Thoracic aorta (tissue), 2 donors: ENCODE results near the gene STMN3. TPM values are rescaled to one million over a fixed set of nuclear protein-coding genes. Genes with fewer than 3 reads are reported as not detected.
"Not testable (repeated sequence)": the region's sequence is repeated elsewhere in the genome, so short reads cannot be mapped to it uniquely, and the experiment has no call there.

ENCODE experiments used
- ATAC-seq: fragments of 150-250 bp; one replicate; pipeline ENCODE4 v1.8.0; 2017; ENCODE audit warnings: low read depth; ENCODE audit not compliant: insufficient number of reproducible peaks, low FRiP score
- DNase-seq: peaks from one replicate; pipeline ENCODE4 v3.0.0-alpha.2; 2020; ENCODE audit warnings: low spot score
- H3K27ac ChIP-seq, 2 donors: fragments of 200-600 bp; sonication (generic); 1 replicate in 1 of 2; 2 replicates in 1 of 2; pipeline ENCODE4 v1.5.1; 2016; ENCODE audit warnings: mild to moderate bottlenecking in 2 of 2, moderate library complexity in 2 of 2
- H3K27me3 ChIP-seq: fragments of 200-600 bp; sonication (generic); replicated peaks from 2 replicates; pipeline ENCODE4 v1.6.0; 2016; ENCODE audit warnings: mild to moderate bottlenecking; ENCODE audit not compliant: insufficient read depth
- H3K36me3 ChIP-seq: fragments of 200-600 bp; sonication (generic); one replicate; pipeline ENCODE4 v1.5.1; 2016
- H3K4me1 ChIP-seq, 2 donors: fragments of 200-600 bp; sonication (generic); 1 replicate in 1 of 2; 2 replicates in 1 of 2; pipeline versions ENCODE4 v1.5.1 to v1.6.0; 2016; ENCODE audit warnings: low read depth in 2 of 2, mild to moderate bottlenecking in 1 of 2; ENCODE audit not compliant: control insufficient read depth in 1 of 2
- H3K4me3 ChIP-seq: fragments of 200-600 bp; sonication (generic); 2 replicates; pipeline ENCODE4 v1.5.1; 2016; ENCODE audit warnings: mild to moderate bottlenecking
- H3K9me3 ChIP-seq: fragments of 200-600 bp; sonication (generic); 2 replicates; pipeline ENCODE4 v1.5.1; 2016
- total RNA-seq, 2 donors: library from RNA; depleted of rRNA; stranded (reverse); fragments of >200 nt; gene quantifications; one replicate each; pipeline versions ENCODE4 v1.1.0 to v1.2.3, GENCODE V29; 2016
- TF ChIP-seq, protein P1 (sequence below): fragments of 200-600 bp; sonication (generic); IDR thresholded peaks from one replicate; pipeline ENCODE4 v1.5.1; 2019; ENCODE audit warnings: antibody characterized with exemption

Gene STMN3
- total RNA-seq, 2 donors from 2014 or later = 14.4 to 17.8 TPM

DNA sequence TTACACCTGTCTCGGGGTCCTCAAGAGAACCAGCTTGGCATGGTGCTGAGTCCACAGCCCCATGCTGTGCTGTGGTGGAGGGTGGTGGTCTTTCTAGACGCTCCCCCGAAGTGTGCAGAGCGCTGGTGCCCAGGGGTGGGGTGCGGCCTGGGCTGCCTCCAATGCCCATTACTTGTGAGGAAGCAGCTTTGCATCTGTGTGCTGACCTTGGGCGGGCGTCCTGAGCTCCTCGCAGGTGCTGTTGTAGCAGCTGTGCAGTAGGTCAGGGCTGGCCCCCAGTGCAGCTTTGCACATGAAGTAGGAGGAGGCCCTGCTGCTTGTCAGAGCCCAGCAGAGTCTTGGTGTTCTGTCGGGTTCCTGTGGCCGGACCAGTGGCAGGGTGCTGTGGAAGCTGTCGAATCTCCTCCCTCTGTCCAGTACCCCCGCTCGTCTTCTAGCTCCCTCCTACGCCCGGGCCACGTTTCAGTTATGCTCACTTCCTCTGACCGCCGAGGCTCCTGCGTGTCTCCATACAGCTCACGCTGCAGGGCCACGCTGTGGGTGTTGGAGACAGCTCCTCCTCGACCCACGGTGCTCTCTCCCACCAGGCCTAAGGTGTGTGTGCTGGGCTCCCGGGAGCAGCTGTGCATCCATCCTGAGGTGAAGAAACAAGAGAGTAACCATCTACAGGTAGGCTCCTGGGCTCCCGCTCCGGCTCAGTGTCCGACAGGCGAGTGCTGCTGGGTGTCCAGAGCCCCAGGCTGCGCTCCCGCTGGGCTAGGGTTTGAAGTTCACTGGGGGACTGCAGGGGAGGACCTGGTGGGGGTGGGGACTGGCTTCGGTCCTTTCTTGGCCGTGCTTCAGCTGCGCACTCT is 9.0 kb upstream of the STMN3 start:
- TF ChIP-seq, protein P1, sequence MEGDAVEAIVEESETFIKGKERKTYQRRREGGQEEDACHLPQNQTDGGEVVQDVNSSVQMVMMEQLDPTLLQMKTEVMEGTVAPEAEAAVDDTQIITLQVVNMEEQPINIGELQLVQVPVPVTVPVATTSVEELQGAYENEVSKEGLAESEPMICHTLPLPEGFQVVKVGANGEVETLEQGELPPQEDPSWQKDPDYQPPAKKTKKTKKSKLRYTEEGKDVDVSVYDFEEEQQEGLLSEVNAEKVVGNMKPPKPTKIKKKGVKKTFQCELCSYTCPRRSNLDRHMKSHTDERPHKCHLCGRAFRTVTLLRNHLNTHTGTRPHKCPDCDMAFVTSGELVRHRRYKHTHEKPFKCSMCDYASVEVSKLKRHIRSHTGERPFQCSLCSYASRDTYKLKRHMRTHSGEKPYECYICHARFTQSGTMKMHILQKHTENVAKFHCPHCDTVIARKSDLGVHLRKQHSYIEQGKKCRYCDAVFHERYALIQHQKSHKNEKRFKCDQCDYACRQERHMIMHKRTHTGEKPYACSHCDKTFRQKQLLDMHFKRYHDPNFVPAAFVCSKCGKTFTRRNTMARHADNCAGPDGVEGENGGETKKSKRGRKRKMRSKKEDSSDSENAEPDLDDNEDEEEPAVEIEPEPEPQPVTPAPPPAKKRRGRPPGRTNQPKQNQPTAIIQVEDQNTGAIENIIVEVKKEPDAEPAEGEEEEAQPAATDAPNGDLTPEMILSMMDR = no peak
- Histone ChIP-seq H3K4me3 (no peak overlapping the region), H3K27ac (no peak overlapping the region), H3K4me1 (peaks cover 11 to 17% of the 10 kb centered on the region in 2 donors), H3K27me3 (no peaks in the 10 kb centered on the region), H3K9me3 (no peaks in the 10 kb centered on the region), H3K36me3 (peaks cover 27% of the 10 kb centered on the region)
- DNase-seq (no peak), ATAC-seq (no peak)

DNA sequence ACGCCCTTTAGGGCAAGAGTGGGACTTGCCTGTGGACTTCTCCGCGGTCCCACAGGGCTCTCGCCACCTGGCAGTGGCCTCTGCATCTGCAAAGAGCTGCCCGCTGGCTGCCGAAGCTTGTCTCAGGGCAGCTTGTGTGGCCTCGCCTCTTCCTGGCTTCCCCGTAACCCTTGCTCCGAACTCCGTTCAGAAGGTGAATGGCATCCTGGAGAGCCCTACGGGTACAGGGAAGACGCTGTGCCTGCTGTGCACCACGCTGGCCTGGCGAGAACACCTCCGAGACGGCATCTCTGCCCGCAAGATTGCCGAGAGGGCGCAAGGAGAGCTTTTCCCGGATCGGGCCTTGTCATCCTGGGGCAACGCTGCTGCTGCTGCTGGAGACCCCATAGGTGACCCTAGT is 7.9 kb upstream of the STMN3 start:
- H3K27me3 ChIP-seq = no peaks in the 10 kb centered on the region
- peaks cover 19% of the 10 kb centered on the region for H3K36me3 ChIP-seq
- no peaks in the 10 kb centered on the region for H3K9me3 ChIP-seq
- H3K4me3 ChIP-seq = no peak overlapping the region
- ATAC-seq (no peak), DNase-seq (no peak)
- H3K27ac ChIP-seq = no peak overlapping the region
- peaks cover 11 to 22% of the 10 kb centered on the region in 2 donors for H3K4me1 ChIP-seq
- TF ChIP-seq, protein P1 = no peak

DNA sequence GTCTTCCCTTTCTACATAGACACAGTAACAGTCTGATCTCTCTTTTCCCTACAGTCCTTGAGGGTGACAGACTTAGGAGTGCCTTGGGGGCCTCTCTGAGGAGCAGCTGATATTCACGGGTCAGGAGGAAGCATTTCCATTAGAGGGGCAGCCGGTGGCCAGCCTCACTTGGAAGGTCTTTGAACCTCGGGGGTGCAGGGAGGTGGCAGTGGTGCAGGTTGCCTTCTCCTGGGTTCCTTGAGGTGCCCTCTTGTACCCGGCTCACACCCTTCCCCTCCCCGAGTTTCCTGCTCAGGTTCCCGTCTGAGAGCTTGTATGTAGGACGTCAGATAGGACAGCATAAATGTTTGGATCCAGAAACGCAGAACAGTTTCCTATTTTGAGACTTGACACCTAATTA is 7.4 kb upstream of the STMN3 start:
- H3K4me3 ChIP-seq = no peak overlapping the region
- peaks cover 11 to 22% of the 10 kb centered on the region in 2 donors for H3K4me1 ChIP-seq
- no peak overlapping the region for H3K27ac ChIP-seq
- H3K9me3 ChIP-seq = no peaks in the 10 kb centered on the region
- no peak for ATAC-seq
- H3K36me3 ChIP-seq = peaks cover 18% of the 10 kb centered on the region
- no peak for DNase-seq
- TF ChIP-seq, protein P1 = no peak
- no peaks in the 10 kb centered on the region for H3K27me3 ChIP-seq

DNA sequence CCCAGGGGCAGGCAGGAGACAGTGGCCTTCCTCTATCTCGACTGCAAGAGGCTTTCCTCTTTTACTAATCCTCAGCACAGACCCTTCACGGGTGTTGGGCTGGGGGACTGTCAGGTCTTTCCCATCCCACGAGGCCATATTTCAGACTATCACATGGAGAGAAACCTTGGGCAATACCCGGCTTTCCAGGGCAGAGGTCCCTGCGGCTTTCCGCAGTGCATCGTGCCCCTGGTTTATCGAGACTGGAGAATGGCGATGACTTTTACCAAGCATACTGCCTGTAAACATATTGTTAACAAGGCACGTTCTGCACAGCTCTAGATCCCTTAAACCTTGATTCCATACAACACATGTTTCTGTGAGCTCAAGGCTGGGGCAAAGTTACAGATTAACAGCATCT is 7.0 kb upstream of the STMN3 start:
- not testable (repeated sequence) for H3K27me3 ChIP-seq, H3K27ac ChIP-seq, ATAC-seq, DNase-seq, H3K9me3 ChIP-seq, H3K4me3 ChIP-seq
- H3K4me1 ChIP-seq = peaks cover 11 to 22% of the 10 kb centered on the region in 2 donors
- H3K36me3 ChIP-seq = peaks cover 18% of the 10 kb centered on the region

DNA sequence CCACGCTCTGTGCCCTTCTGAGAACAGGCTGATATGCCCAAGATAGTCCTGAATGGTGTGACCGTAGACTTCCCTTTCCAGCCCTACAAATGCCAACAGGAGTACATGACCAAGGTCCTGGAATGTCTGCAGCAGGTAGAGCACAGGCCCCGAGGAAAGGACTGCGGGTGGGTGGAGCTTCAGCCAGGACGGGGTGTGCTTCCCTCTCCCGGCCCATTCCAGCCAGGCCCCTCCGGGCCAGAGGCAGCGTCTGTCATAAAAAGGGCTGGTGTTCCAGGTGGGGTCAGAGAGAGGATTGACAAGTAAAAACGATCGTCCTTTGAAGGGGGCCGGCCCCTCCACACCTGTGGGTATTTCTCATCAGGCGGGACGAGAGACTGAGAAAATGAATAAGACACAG is 6.1 kb upstream of the STMN3 start:
- TF ChIP-seq, protein P1 = no peak
- Histone ChIP-seq H3K4me1 (peaks cover 11 to 22% of the 10 kb centered on the region in 2 donors), H3K27ac (peak overlapping the region; percentile 79 to 84), H3K9me3 (no peaks in the 10 kb centered on the region), H3K36me3 (peaks cover 18% of the 10 kb centered on the region), H3K4me3 (peak overlapping the region; percentile 88), H3K27me3 (no peaks in the 10 kb centered on the region)
- ATAC-seq (no peak), DNase-seq (no peak)
